DOHH2 (cell line): Measurements from ENCODE around the gene MYO5A.

Experiments
- H3F3A ChIP-seq: fragments of 200-600 bp; sonication (generic), shearing (Covaris generic); 2 replicates; pipeline ENCODE4 v1.6.0; 2016; ENCODE audit warnings: antibody characterized with exemption, mild to moderate bottlenecking; ENCODE audit not compliant: control insufficient read depth, insufficient read depth
- H3K27ac ChIP-seq: fragments of 200-600 bp; sonication (generic); 2 replicates; pipeline ENCODE4 v1.5.1; 2014; ENCODE audit warnings: low read depth, mild to moderate bottlenecking, low read length, moderate library complexity
- H3K27me3 ChIP-seq: fragments of 200-600 bp; sonication (generic); 2 replicates; pipeline ENCODE4 v1.6.1; 2014; ENCODE audit warnings: mild to moderate bottlenecking, low read length, mixed read lengths; ENCODE audit not compliant: control insufficient read depth
- H3K36me3 ChIP-seq: fragments of 200-600 bp; sonication (generic); 2 replicates; pipeline ENCODE4 v1.6.1; 2014; ENCODE audit warnings: mild to moderate bottlenecking, low read length, moderate library complexity, mixed read lengths; ENCODE audit not compliant: control insufficient read depth
- H3K4me1 ChIP-seq: fragments of 200-600 bp; sonication (generic); 2 replicates; pipeline ENCODE4 v1.6.1; 2014; ENCODE audit warnings: mild to moderate bottlenecking, low read length, mixed read lengths; ENCODE audit not compliant: control insufficient read depth
- H3K4me2 ChIP-seq: fragments of 200-600 bp; sonication (generic); 2 replicates; pipeline ENCODE4 v1.6.0; 2014; ENCODE audit warnings: mild to moderate bottlenecking, low read length, moderate library complexity
- H3K4me3 ChIP-seq: fragments of 200-600 bp; sonication (generic); 2 replicates; pipeline ENCODE4 v1.5.1; 2014; ENCODE audit warnings: mild to moderate bottlenecking, low read length, mixed read lengths
- H3K79me2 ChIP-seq: fragments of 200-600 bp; sonication (generic); 2 replicates; pipeline ENCODE4 v1.6.1; 2014; ENCODE audit warnings: mild to moderate bottlenecking, low read length, mixed read lengths; ENCODE audit not compliant: control insufficient read depth
- H3K9me2 ChIP-seq: fragments of 200-600 bp; sonication (generic); replicated peaks from 2 replicates; pipeline ENCODE4 v1.6.1; 2014; ENCODE audit warnings: mild to moderate bottlenecking, low read length, mixed read lengths; ENCODE audit not compliant: control insufficient read depth
- H3K9me3 ChIP-seq: fragments of 200-600 bp; sonication (generic); 2 replicates; pipeline ENCODE4 v1.6.1; 2014; ENCODE audit warnings: antibody characterized with exemption, low read length, mixed read lengths; ENCODE audit not compliant: control insufficient read depth, insufficient read depth
- H4K20me1 ChIP-seq: fragments of 200-600 bp; sonication (generic); 2 replicates; pipeline ENCODE4 v1.6.0; 2014; ENCODE audit warnings: low read depth, mild to moderate bottlenecking, antibody characterized with exemption, low read length, moderate library complexity; ENCODE audit not compliant: control insufficient read depth, insufficient read depth
- EZH2phosphoT487 ChIP-seq: fragments of 200-600 bp; sonication (generic); IDR thresholded peaks from 2 replicates; pipeline ENCODE4 v1.6.1; 2017; ENCODE audit warnings: borderline replicate concordance, mild to moderate bottlenecking, antibody characterized with exemption, low read length, moderate library complexity, mixed read lengths
- TF ChIP-seq, protein P1 (sequence below): fragments of 200-600 bp; sonication (generic); IDR thresholded peaks from one replicate; pipeline ENCODE4 v1.5.1; 2014; ENCODE audit warnings: antibody characterized with exemption, mild to moderate bottlenecking, low read depth, low read length; ENCODE audit not compliant: poor library complexity, severe bottlenecking

MYO5A gene

DNA sequence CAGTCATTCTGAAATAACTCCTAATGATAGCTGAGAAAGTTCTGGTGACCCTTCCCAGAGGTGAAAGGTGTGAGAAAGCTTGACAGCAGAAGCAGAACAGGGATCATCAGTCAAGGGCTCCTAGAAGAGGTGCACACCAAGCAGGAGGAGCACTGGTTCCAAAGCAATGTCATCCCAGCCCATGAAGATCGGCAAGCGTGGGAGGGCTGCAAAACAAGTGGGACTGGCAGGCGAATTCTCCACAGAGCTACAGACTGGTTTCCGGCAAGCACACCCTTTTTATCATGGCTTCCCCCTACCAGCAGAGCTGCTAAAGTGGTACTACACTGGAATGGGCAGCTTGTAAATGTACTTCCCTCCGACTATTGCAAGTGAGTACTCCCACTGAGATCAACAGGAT, 170.7 kb downstream of the MYO5A start:
- peaks cover 9% of the 10 kb centered on the region for H3K36me3 ChIP-seq
- H3K79me2 ChIP-seq, result no peaks in the 10 kb centered on the region
- no peaks in the 10 kb centered on the region for H4K20me1 ChIP-seq
- no peak overlapping the region for H3K27ac ChIP-seq
- no peaks in the 10 kb centered on the region for H3K9me3 ChIP-seq
- no peaks in the 10 kb centered on the region for H3F3A ChIP-seq
- TF ChIP-seq, protein P1, sequence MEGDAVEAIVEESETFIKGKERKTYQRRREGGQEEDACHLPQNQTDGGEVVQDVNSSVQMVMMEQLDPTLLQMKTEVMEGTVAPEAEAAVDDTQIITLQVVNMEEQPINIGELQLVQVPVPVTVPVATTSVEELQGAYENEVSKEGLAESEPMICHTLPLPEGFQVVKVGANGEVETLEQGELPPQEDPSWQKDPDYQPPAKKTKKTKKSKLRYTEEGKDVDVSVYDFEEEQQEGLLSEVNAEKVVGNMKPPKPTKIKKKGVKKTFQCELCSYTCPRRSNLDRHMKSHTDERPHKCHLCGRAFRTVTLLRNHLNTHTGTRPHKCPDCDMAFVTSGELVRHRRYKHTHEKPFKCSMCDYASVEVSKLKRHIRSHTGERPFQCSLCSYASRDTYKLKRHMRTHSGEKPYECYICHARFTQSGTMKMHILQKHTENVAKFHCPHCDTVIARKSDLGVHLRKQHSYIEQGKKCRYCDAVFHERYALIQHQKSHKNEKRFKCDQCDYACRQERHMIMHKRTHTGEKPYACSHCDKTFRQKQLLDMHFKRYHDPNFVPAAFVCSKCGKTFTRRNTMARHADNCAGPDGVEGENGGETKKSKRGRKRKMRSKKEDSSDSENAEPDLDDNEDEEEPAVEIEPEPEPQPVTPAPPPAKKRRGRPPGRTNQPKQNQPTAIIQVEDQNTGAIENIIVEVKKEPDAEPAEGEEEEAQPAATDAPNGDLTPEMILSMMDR, result no peak
- no peak for TF ChIP-seq EZH2phosphoT487
- no peaks in the 10 kb centered on the region for H3K4me1 ChIP-seq
- H3K4me3 ChIP-seq, result no peak overlapping the region
- no peaks in the 10 kb centered on the region for H3K9me2 ChIP-seq
- H3K4me2 ChIP-seq, result no peak overlapping the region
- no peaks in the 10 kb centered on the region for H3K27me3 ChIP-seq

DNA sequence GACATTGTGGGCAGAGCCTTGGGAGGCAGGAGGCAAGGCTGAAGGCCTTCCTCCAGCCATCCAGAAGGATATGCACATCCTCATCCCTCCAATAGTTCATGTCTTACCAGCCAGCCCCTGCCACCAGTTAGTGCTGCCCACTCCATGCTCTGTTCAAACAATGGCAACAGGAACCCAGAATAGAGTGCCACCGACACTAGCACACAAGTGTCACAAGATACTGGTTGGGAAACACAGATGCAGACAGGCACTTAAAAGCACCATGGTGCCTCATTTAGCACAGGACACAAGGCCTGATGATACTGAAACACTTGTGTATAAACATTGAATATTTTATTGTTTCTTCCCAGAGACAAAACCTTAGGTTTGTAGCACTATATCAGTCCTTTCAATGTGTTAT, 176.6 kb downstream of the MYO5A start:
- Histone ChIP-seq H3K4me1 (no peaks in the 10 kb centered on the region), H3K9me3 (no peaks in the 10 kb centered on the region), H3K4me3 (no peak overlapping the region), H3K27me3 (no peaks in the 10 kb centered on the region), H3K79me2 (no peaks in the 10 kb centered on the region), H3K27ac (no peak overlapping the region), H3K9me2 (no peaks in the 10 kb centered on the region), H3K36me3 (peaks cover 14% of the 10 kb centered on the region), H3F3A (no peaks in the 10 kb centered on the region), H3K4me2 (no peak overlapping the region), H4K20me1 (no peaks in the 10 kb centered on the region)
- TF ChIP-seq EZH2phosphoT487, result no peak
- TF ChIP-seq, protein P1, result no peak

DNA sequence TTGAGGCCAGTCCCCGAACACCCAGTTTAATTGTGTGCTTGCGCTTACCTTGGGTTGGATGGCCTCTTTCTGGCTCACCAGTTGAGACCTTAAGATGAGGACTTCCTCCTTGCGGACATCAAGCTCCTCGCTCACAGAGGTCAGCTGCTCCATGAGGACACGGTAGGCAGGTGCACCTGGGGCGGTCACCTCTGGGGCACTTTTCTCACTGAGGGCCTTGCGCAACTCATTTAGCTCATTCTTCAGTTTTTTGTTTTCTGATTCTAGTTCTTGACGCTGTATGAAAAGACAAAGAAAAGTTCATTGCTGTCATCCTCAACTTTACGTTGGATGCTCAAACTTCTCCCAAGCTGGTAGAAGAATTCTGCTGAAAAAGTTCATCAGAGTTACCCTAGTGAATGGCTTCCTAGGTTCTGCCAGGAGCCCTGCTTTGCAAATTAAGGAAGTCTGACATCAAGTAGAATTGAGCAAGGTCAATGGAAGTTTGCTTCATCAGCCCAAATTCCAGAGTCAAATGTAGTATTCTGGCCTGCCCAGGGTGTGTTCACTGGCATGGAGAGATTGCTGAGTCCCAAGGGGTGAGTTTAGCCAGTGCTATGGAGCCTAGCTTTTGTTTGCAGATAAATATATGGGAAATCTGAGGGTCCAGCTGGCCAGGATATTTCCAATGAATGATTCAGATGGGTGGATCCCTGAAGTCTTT, 177.3 kb downstream of the MYO5A start:
- no peak overlapping the region for H3K4me2 ChIP-seq
- no peak overlapping the region for H3K4me3 ChIP-seq
- no peak overlapping the region for H3K27ac ChIP-seq
- H3K9me2 ChIP-seq, result no peaks in the 10 kb centered on the region
- H3K27me3 ChIP-seq, result no peaks in the 10 kb centered on the region
- no peaks in the 10 kb centered on the region for H3F3A ChIP-seq
- no peaks in the 10 kb centered on the region for H3K79me2 ChIP-seq
- TF ChIP-seq, protein P1, result no peak
- TF ChIP-seq EZH2phosphoT487, result no peak
- H3K9me3 ChIP-seq, result no peaks in the 10 kb centered on the region
- H3K4me1 ChIP-seq, result no peaks in the 10 kb centered on the region
- H3K36me3 ChIP-seq, result peaks cover 14% of the 10 kb centered on the region
- H4K20me1 ChIP-seq, result no peaks in the 10 kb centered on the region
